DND-41 (cell line): ENCODE data around the gene TSKS.

Experiments
- CTCF ChIP-seq: IDR thresholded peaks from 2 replicates; pipeline ENCODE4 v1.5.1; 2012; ENCODE audit warnings: borderline replicate concordance, low read length, moderate library complexity, mild to moderate bottlenecking; ENCODE audit not compliant: poor library complexity, severe bottlenecking; ENCODE audit errors: extremely low read depth
- EZH2 ChIP-seq: IDR thresholded peaks from 3 replicates; pipeline ENCODE4 v1.6.1; 2012; ENCODE audit warnings: borderline replicate concordance, low read depth, mild to moderate bottlenecking, moderate library complexity, low read length, inconsistent platforms; ENCODE audit not compliant: severe bottlenecking

GRCh38 chr19:49782515-49782914 is 19.4 kb upstream of the TSKS start:
- TF ChIP-seq CTCF (no peak), EZH2 (no peak)
